SK-N-SH treated with all-trans-retinoic acid at 6 μM for 48 hours (cell line): ENCODE data around the gene TARS1.

ENCODE experiments used
- ATAC-seq: fragments of 200-7000 bp; cut with Tn5 transposase; 3 replicates; pipeline ENCODE4 v1.9.1; 2020; ENCODE audit warnings: mild to moderate bottlenecking, moderate library complexity
- ARNTL ChIP-seq: fragments of 450-650 bp; formaldehyde crosslinking; IDR thresholded peaks from 2 replicates; pipeline ENCODE4 v1.5.0; 2020; ENCODE audit warnings: low read depth, mild to moderate bottlenecking, moderate library complexity, borderline replicate concordance
- BACH2 ChIP-seq: fragments of 250-450 bp; sonication (Bioruptor Pico); IDR thresholded peaks from 2 replicates; pipeline ENCODE4 v1.9.0; 2021; ENCODE audit warnings: mild to moderate bottlenecking, borderline replicate concordance
- CREB5 ChIP-seq: fragments of 250-450 bp; sonication (Bioruptor Pico); IDR thresholded peaks from 2 replicates; pipeline ENCODE4 v1.5.1; 2020; ENCODE audit warnings: low read depth, mild to moderate bottlenecking, moderate library complexity
- CSDC2 ChIP-seq: fragments of 250-450 bp; sonication (Bioruptor Pico); IDR thresholded peaks from 2 replicates; pipeline ENCODE4 v1.5.0; 2020; ENCODE audit warnings: mild to moderate bottlenecking, moderate library complexity
- CSRNP3 ChIP-seq: fragments of 250-450 bp; sonication (Bioruptor Pico); IDR thresholded peaks from 2 replicates; pipeline ENCODE4 v1.5.1; 2021; ENCODE audit warnings: mild to moderate bottlenecking, moderate library complexity
- GLIS3 ChIP-seq: fragments of 250-450 bp; sonication (Bioruptor Pico); IDR thresholded peaks from 2 replicates; pipeline ENCODE4 v1.5.0; 2020; ENCODE audit warnings: mild to moderate bottlenecking, moderate library complexity
- ISL1 ChIP-seq: fragments of 250-450 bp; sonication (Bioruptor Pico); IDR thresholded peaks from 2 replicates; pipeline ENCODE4 v2.1.2; 2022; ENCODE audit warnings: mild to moderate bottlenecking, moderate library complexity
- OSR1 ChIP-seq: fragments of 250-450 bp; sonication (Bioruptor Pico); IDR thresholded peaks from 2 replicates; pipeline ENCODE4 v1.8.0; 2022; ENCODE audit warnings: moderate library complexity, mild to moderate bottlenecking, inconsistent platforms
- PPARA ChIP-seq: fragments of 250-450 bp; sonication (Bioruptor Pico); IDR thresholded peaks from 2 replicates; pipeline ENCODE4 v1.5.0; 2020; ENCODE audit warnings: mild to moderate bottlenecking, borderline replicate concordance
- RARB ChIP-seq: fragments of 250-450 bp; sonication (Bioruptor Pico); IDR thresholded peaks from 2 replicates; pipeline ENCODE4 v1.8.0; 2021; ENCODE audit warnings: mild to moderate bottlenecking, moderate library complexity
- TCF4 ChIP-seq: fragments of 250-450 bp; sonication (Bioruptor Pico); IDR thresholded peaks from 2 replicates; pipeline ENCODE4 v1.8.0; 2021; ENCODE audit warnings: mild to moderate bottlenecking, moderate library complexity, borderline replicate concordance
- TOX ChIP-seq: fragments of 250-450 bp; sonication (Bioruptor Pico); IDR thresholded peaks from 2 replicates; pipeline ENCODE4 v1.8.0; 2021; ENCODE audit warnings: mild to moderate bottlenecking, moderate library complexity, borderline replicate concordance
- ZC3H10 ChIP-seq: fragments of 250-450 bp; sonication (Bioruptor Pico); IDR thresholded peaks from 2 replicates; pipeline ENCODE4 v1.5.1; 2021; ENCODE audit warnings: mild to moderate bottlenecking, moderate library complexity
- ZFP3 ChIP-seq: fragments of 250-450 bp; sonication (Bioruptor Pico); IDR thresholded peaks from 2 replicates; pipeline ENCODE4 v1.5.0; 2020; ENCODE audit warnings: mild to moderate bottlenecking, moderate library complexity
- ZFP30 ChIP-seq: fragments of 450-650 bp; formaldehyde crosslinking; IDR thresholded peaks from 2 replicates; pipeline ENCODE4 v1.5.0; 2022; ENCODE audit warnings: mild to moderate bottlenecking, moderate library complexity
- ZNF565 ChIP-seq: fragments of 450-650 bp; formaldehyde crosslinking; conservative IDR thresholded peaks from 2 replicates; pipeline ENCODE4 v1.5.0; 2020; ENCODE audit warnings: low read depth, mild to moderate bottlenecking, moderate library complexity
- ZNF70 ChIP-seq: fragments of 450-650 bp; formaldehyde crosslinking; IDR thresholded peaks from 2 replicates; pipeline ENCODE4 v1.5.0; 2020; ENCODE audit warnings: mild to moderate bottlenecking, moderate library complexity
- ZNF8 ChIP-seq: fragments of 450-650 bp; formaldehyde crosslinking; IDR thresholded peaks from 2 replicates; pipeline ENCODE4 v1.5.0; 2020; ENCODE audit warnings: mild to moderate bottlenecking, moderate library complexity
- TF ChIP-seq, protein P1 (sequence below): fragments of 250-450 bp; sonication (Bioruptor Pico); IDR thresholded peaks from 2 replicates; pipeline ENCODE4 v1.8.0; 2020; ENCODE audit warnings: mild to moderate bottlenecking, moderate library complexity, borderline replicate concordance
- TF ChIP-seq, protein P2 (sequence below): fragments of 250-450 bp; sonication (Bioruptor Pico); IDR thresholded peaks from 2 replicates; pipeline ENCODE4 v1.8.0; 2021; ENCODE audit warnings: low read depth, mild to moderate bottlenecking, moderate library complexity, borderline replicate concordance
- TF ChIP-seq, protein P3 (sequence below): fragments of 250-450 bp; sonication (Bioruptor Pico); IDR thresholded peaks from 2 replicates; pipeline ENCODE4 v1.5.0; 2020; ENCODE audit warnings: mild to moderate bottlenecking, moderate library complexity

The TARS1 gene

DNA sequence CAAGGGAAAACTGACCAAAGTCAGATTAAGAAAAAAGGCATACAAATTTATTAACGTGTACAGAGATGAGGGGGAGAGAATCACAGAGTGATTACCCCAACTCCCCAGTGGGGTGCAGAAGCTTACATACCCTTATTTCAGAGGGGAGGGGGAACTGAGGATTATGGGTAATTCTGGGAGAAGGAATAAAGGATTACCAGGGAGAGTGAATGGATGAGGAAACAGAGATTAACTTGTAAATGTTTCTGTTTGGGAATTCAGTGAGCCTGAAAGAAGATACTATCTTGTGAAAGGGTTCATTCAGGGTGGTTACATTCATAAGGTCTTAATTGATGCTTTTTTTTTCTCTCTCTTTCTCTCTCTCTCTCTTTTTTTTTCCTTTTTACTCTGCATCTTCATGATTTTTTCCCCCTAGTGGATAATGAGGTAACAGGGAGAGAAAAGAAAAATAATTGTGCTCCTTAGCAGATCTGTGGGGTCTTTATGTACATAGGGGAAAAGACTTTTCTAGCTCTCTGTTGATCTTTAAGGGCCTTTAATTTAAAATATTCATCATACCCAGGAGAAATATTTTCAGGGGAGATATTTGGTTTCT lies 49.4 kb downstream of the TARS1 start (continued):
- TF ChIP-seq, protein P1, sequence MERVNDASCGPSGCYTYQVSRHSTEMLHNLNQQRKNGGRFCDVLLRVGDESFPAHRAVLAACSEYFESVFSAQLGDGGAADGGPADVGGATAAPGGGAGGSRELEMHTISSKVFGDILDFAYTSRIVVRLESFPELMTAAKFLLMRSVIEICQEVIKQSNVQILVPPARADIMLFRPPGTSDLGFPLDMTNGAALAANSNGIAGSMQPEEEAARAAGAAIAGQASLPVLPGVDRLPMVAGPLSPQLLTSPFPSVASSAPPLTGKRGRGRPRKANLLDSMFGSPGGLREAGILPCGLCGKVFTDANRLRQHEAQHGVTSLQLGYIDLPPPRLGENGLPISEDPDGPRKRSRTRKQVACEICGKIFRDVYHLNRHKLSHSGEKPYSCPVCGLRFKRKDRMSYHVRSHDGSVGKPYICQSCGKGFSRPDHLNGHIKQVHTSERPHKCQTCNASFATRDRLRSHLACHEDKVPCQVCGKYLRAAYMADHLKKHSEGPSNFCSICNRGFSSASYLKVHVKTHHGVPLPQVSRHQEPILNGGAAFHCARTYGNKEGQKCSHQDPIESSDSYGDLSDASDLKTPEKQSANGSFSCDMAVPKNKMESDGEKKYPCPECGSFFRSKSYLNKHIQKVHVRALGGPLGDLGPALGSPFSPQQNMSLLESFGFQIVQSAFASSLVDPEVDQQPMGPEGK (CRISPR knock-in tag), result no peak
- TF ChIP-seq TOX (CRISPR knock-in tag) (no peak), OSR1 (CRISPR knock-in tag) (no peak)

GRCh38 chr5:33491941-33492340 lies 51.2 kb downstream of the TARS1 start:
- ATAC-seq, result no peak
- no peak for TF ChIP-seq ZFP30
- no peak for TF ChIP-seq BACH2 (CRISPR knock-in tag)
- TF ChIP-seq OSR1 (CRISPR knock-in tag), result no peak

DNA sequence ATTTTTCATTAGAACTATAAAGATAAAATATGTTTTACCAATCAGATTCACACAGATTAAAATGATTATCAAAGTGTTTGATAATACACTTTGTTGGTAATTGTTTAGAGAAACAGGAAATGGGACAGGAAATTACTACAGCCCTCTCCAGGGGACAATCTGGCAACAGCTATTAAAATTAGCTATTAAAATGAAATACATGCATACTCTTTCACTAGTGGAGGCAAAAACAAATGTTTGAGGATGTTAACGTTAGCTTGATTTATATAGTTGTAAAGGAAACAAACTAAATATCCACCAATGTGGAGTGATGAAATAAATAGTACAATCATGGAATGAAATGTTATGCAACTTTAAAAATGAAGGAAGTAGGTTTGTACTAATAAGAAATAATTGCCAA lies 53.7 kb downstream of the TARS1 start:
- TF ChIP-seq ISL1 (CRISPR knock-in tag) (no peak), ZNF70 (no peak), GLIS3 (CRISPR knock-in tag) (no peak), ZNF565 (CRISPR knock-in tag) (no peak), CREB5 (CRISPR knock-in tag) (no peak), RARB (CRISPR knock-in tag) (no peak), ARNTL (CRISPR knock-in tag) (no peak), ZNF8 (CRISPR knock-in tag) (no peak), OSR1 (CRISPR knock-in tag) (no peak), ZFP30 (no peak), CSDC2 (CRISPR knock-in tag) (no peak), PPARA (CRISPR knock-in tag) (no peak), ZC3H10 (CRISPR knock-in tag) (no peak), BACH2 (CRISPR knock-in tag) (no peak), ZFP3 (CRISPR knock-in tag) (no peak), CSRNP3 (CRISPR knock-in tag) (no peak), TCF4 (no peak)
- TF ChIP-seq, protein P2, sequence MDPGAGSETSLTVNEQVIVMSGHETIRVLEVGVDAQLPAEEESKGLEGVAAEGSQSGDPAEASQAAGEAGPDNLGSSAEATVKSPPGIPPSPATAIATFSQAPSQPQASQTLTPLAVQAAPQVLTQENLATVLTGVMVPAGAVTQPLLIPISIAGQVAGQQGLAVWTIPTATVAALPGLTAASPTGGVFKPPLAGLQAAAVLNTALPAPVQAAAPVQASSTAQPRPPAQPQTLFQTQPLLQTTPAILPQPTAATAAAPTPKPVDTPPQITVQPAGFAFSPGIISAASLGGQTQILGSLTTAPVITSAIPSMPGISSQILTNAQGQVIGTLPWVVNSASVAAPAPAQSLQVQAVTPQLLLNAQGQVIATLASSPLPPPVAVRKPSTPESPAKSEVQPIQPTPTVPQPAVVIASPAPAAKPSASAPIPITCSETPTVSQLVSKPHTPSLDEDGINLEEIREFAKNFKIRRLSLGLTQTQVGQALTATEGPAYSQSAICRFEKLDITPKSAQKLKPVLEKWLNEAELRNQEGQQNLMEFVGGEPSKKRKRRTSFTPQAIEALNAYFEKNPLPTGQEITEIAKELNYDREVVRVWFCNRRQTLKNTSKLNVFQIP (CRISPR knock-in tag), result no peak
- TF ChIP-seq, protein P3, sequence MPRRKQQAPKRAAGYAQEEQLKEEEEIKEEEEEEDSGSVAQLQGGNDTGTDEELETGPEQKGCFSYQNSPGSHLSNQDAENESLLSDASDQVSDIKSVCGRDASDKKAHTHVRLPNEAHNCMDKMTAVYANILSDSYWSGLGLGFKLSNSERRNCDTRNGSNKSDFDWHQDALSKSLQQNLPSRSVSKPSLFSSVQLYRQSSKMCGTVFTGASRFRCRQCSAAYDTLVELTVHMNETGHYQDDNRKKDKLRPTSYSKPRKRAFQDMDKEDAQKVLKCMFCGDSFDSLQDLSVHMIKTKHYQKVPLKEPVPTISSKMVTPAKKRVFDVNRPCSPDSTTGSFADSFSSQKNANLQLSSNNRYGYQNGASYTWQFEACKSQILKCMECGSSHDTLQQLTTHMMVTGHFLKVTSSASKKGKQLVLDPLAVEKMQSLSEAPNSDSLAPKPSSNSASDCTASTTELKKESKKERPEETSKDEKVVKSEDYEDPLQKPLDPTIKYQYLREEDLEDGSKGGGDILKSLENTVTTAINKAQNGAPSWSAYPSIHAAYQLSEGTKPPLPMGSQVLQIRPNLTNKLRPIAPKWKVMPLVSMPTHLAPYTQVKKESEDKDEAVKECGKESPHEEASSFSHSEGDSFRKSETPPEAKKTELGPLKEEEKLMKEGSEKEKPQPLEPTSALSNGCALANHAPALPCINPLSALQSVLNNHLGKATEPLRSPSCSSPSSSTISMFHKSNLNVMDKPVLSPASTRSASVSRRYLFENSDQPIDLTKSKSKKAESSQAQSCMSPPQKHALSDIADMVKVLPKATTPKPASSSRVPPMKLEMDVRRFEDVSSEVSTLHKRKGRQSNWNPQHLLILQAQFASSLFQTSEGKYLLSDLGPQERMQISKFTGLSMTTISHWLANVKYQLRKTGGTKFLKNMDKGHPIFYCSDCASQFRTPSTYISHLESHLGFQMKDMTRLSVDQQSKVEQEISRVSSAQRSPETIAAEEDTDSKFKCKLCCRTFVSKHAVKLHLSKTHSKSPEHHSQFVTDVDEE (CRISPR knock-in tag), result no peak
- no peak for ATAC-seq
